ENCODE data around the gene WSCD1.

- TF ChIP-seq CTCF (IDR thresholded peaks at IDR 0.05) (no peak), EZH2 (IDR thresholded peaks at IDR 0.05; ENCODE audit: borderline replicate concordance, insufficient read depth, low read depth, low read length, poor library complexity, severe bottlenecking) (no peak)
Observed at GRCh38 chr17:6120351-6120750, 50.2 kb downstream of the WSCD1 start.
